HCT116 (cell line): Measurements from ENCODE around the gene DHX36. TPM values are rescaled to one million over a fixed set of nuclear protein-coding genes. Genes with fewer than 3 reads are reported as not detected.

ENCODE experiments used
- ATAC-seq: fragments of 200-7000 bp; cut with Tn5 transposase; 2 replicates; pipeline ENCODE4 v1.9.1; 2020; ENCODE audit warnings: mild to moderate bottlenecking, moderate library complexity
- BruUV-seq: library from RNA; stranded (reverse); fragments of 400-500 nt; replicated peaks from 2 replicates; lab custom pipeline; 2021; lab: Mats Ljungman, UMichigan
- CTCF ChIA-PET: fragments of 300-600 bp; sonication (Branson Sonifier 250); formaldehyde crosslinking; loops from one replicate; lab custom pipeline; 2021; ENCODE audit warnings: antibody characterized with exemption; lab: Charles Lee
- POLR2A ChIA-PET: fragments of 300-600, 350-600 bp; sonication (Branson Sonifier 250); formaldehyde crosslinking; loops from one replicate; lab custom pipeline; 2021; ENCODE audit warnings: antibody characterized with exemption; lab: Charles Lee
- RAD21 ChIA-PET, 2 experiments: fragments of 300-600 bp; sonication (Branson Sonifier 250); formaldehyde crosslinking; loops; one replicate each; lab custom pipeline; 2023; ENCODE audit warnings: low total read pairs in 2 of 2; ENCODE audit not compliant: uncharacterized antibody in 2 of 2, unreplicated experiment in 2 of 2, low non-redundant PET in 1 of 2; lab: Charles Lee
- DNase-seq: peaks from one replicate; pipeline ENCODE4 v3.0.0-alpha.2; 2010; ENCODE audit warnings: low read depth, low spot score
- H2AFZ ChIP-seq: fragments of 200-600 bp; shearing (Covaris generic), sonication (generic); 2 replicates; pipeline ENCODE4 v1.6.1; 2017; ENCODE audit warnings: low read depth, mixed run types, mixed read lengths, antibody characterized with exemption, low read length; ENCODE audit not compliant: poor library complexity, severe bottlenecking
- H3K27ac ChIP-seq: 2 replicates; pipeline ENCODE4 v1.5.1; 2012; ENCODE audit warnings: low read depth, low read length
- H3K27me3 ChIP-seq: fragments of 200-600 bp; sonication (generic); 2 replicates; pipeline ENCODE4 v1.6.1; 2016; ENCODE audit warnings: mixed run types, low read length, mixed read lengths; ENCODE audit not compliant: insufficient read depth
- H3K36me3 ChIP-seq, 2 experiments: fragments of 200-500 bp in 1 of 2; fragments of 200-600 bp in 1 of 2; sonication (Bioruptor generic) in 1 of 2; sonication (generic) in 1 of 2; 2 replicates each; pipeline versions ENCODE4 v1.5.1 to v1.6.1; 2014 to 2016; ENCODE audit warnings: low read length in 2 of 2, inconsistent platforms in 1 of 2, mixed read lengths in 1 of 2, mixed run types in 1 of 2; ENCODE audit not compliant: insufficient read depth in 2 of 2, control insufficient read depth in 1 of 2
- H3K4me1 ChIP-seq, 2 experiments: fragments of 200-600 bp in 1 of 2; sonication (generic) in 1 of 2; 2 replicates each; pipeline versions ENCODE4 v1.5.1 to v1.6.1; 2012 to 2017; ENCODE audit warnings: low read length in 2 of 2, inconsistent platforms in 1 of 2, mild to moderate bottlenecking in 1 of 2, mixed read lengths in 1 of 2, mixed run types in 1 of 2, moderate library complexity in 1 of 2; ENCODE audit not compliant: insufficient read depth in 2 of 2, control insufficient read depth in 1 of 2
- H3K4me2 ChIP-seq: fragments of 200-600 bp; sonication (generic); 2 replicates; pipeline ENCODE4 v1.6.1; 2017; ENCODE audit warnings: mixed run types, low read length, mixed read lengths
- H3K4me3 ChIP-seq, 2 experiments: fragments of 200-600 bp in 1 of 2; sonication (generic) in 1 of 2; replicated peaks in 1 of 2; 2 replicates each; pipeline ENCODE4 v1.5.1; 2011 to 2016; ENCODE audit warnings: low read length in 2 of 2, control low read depth in 1 of 2, low read depth in 1 of 2, mild to moderate bottlenecking in 1 of 2, mixed read lengths in 1 of 2, mixed run types in 1 of 2
- H3K79me2 ChIP-seq: fragments of 200-600 bp; sonication (generic); 2 replicates; pipeline ENCODE4 v1.6.1; 2017; ENCODE audit warnings: mild to moderate bottlenecking, mixed run types, low read length, moderate library complexity, mixed read lengths; ENCODE audit not compliant: insufficient read depth
- H3K9ac ChIP-seq: fragments of 200-600 bp; sonication (generic); 2 replicates; pipeline ENCODE4 v1.6.1; 2016; ENCODE audit warnings: low read length, mixed read lengths
- H3K9me2 ChIP-seq: fragments of 200-600 bp; sonication (generic), shearing (Covaris generic); 2 replicates; pipeline ENCODE4 v1.6.1; 2017; ENCODE audit warnings: mixed run types, mild to moderate bottlenecking, moderate library complexity; ENCODE audit not compliant: insufficient read depth
- H3K9me3 ChIP-seq, 2 experiments: fragments of 200-500 bp in 1 of 2; fragments of 200-600 bp in 1 of 2; sonication (Bioruptor generic) in 1 of 2; sonication (generic) in 1 of 2; 2 replicates each; pipeline ENCODE4 v1.6.1; 2014 to 2017; ENCODE audit warnings: low read length in 2 of 2, mixed read lengths in 2 of 2, inconsistent platforms in 1 of 2, low read depth in 1 of 2, mild to moderate bottlenecking in 1 of 2, mixed run types in 1 of 2, moderate library complexity in 1 of 2; ENCODE audit not compliant: control insufficient read depth in 1 of 2, insufficient read depth in 1 of 2
- H4K20me1 ChIP-seq: fragments of 200-600 bp; sonication (generic), shearing (Covaris generic); 2 replicates; pipeline ENCODE4 v1.6.1; 2017; ENCODE audit warnings: mixed run types, mild to moderate bottlenecking, moderate library complexity; ENCODE audit not compliant: insufficient read depth
- CBX3 ChIP-seq: IDR thresholded peaks from 2 replicates; pipeline ENCODE4 v1.6.1; 2012; ENCODE audit warnings: low read depth
- CEBPB ChIP-seq: IDR thresholded peaks from 2 replicates; pipeline ENCODE4 v1.6.1; 2012; ENCODE audit warnings: low read depth
- EZH2 ChIP-seq: fragments of 200-600 bp; sonication (generic); IDR thresholded peaks from 2 replicates; pipeline ENCODE4 v1.6.1; 2017; ENCODE audit warnings: antibody characterized with exemption, mixed run types
- EZH2phosphoT487 ChIP-seq: fragments of 200-600 bp; IDR thresholded peaks from 2 replicates; pipeline ENCODE4 v1.6.1; 2018; ENCODE audit warnings: antibody characterized with exemption, borderline replicate concordance
- MAX ChIP-seq: IDR thresholded peaks from 2 replicates; pipeline ENCODE4 v1.6.1; 2012
- POLR2AphosphoS5 ChIP-seq: IDR thresholded peaks from 2 replicates; pipeline ENCODE4 v1.6.1; 2011; ENCODE audit warnings: mild to moderate bottlenecking, low read depth, low read length, moderate library complexity
- SIN3A ChIP-seq: IDR thresholded peaks from 2 replicates; pipeline ENCODE4 v1.6.1; 2012; ENCODE audit warnings: low read depth
- SRF ChIP-seq: IDR thresholded peaks from 2 replicates; pipeline ENCODE4 v1.6.1; 2012; ENCODE audit warnings: low read depth
- ZBTB33 ChIP-seq: IDR thresholded peaks from 2 replicates; pipeline ENCODE4 v1.6.1; 2011; ENCODE audit warnings: mild to moderate bottlenecking, low read length, moderate library complexity; ENCODE audit not compliant: insufficient replicate concordance; ENCODE audit errors: extremely low read depth
- ZFX ChIP-seq: fragments of 450-650 bp; IDR thresholded peaks from 2 replicates; pipeline ENCODE4 v1.6.1; 2017
- ZNF274 ChIP-seq: fragments of 200-500 bp; sonication (Bioruptor generic); IDR thresholded peaks from 2 replicates; pipeline ENCODE4 v1.6.1; 2014; ENCODE audit warnings: mild to moderate bottlenecking, low read depth, low read length, inconsistent platforms
- intact Hi-C: fragments of 100-400 bp; cut with micrococcal nuclease; formaldehyde crosslinking; loops from 2 replicates; pipeline ENCODE4 v1.10.0; 2022
- total RNA-seq: library from RNA; stranded (reverse); gene quantifications from one replicate; pipeline ENCODE4 v1.2.1, GENCODE V29; 2021; ENCODE audit not compliant: unreplicated experiment
- TF ChIP-seq, protein P1 (sequence below), 3 experiments: fragments of 200-600 bp in 1 of 3; sonication (generic) in 1 of 3; IDR thresholded peaks in 2 of 3; conservative IDR thresholded peaks in 1 of 3; 2 replicates each; pipeline ENCODE4 v1.5.1; 2012 to 2017; ENCODE audit warnings: low read depth in 2 of 3, low read length in 2 of 3, antibody characterized with exemption in 1 of 3, borderline replicate concordance in 1 of 3, control low read depth in 1 of 3, mild to moderate bottlenecking in 1 of 3, mixed read lengths in 1 of 3, mixed run types in 1 of 3, moderate library complexity in 1 of 3; ENCODE audit not compliant: insufficient read depth in 1 of 3

The DHX36 gene
- total RNA-seq, 1 experiment from 2014 or later: 49.9 TPM

GRCh38 chr3:154243353-154243752 is 80.9 kb downstream of the DHX36 start (continued):
- TF ChIP-seq MAX: no peak
- TF ChIP-seq EZH2phosphoT487: no peak
- no peak for TF ChIP-seq SIN3A
- no peak for TF ChIP-seq EZH2
- no peak for TF ChIP-seq SRF
- no peak for TF ChIP-seq CEBPB

- H3K27ac ChIP-seq: no peak overlapping the region
- no peak for DNase-seq
- peaks cover 0 to 15% of the 10 kb centered on the region in 2 experiments; a peak in 2 of 4 replicates for H3K4me1 ChIP-seq
- H2AFZ ChIP-seq: no peak overlapping the region
- H3K9me2 ChIP-seq: no peaks in the 10 kb centered on the region
- no peaks in the 10 kb centered on the region for H3K27me3 ChIP-seq
- RAD21 ChIA-PET: no interaction called here
- no peaks in the 10 kb centered on the region for H3K9me3 ChIP-seq
- no peak for ATAC-seq
- CTCF ChIA-PET: no interaction called here
- H4K20me1 ChIP-seq: no peaks in the 10 kb centered on the region
- intact Hi-C loops: no loop called here
- no TSS peak for BruUV-seq
- TF ChIP-seq ZBTB33 (no peak), ZFX (no peak), CBX3 (no peak), SIN3A (no peak), POLR2AphosphoS5 (no peak), ZNF274 (no peak)
- TF ChIP-seq, protein P1, sequence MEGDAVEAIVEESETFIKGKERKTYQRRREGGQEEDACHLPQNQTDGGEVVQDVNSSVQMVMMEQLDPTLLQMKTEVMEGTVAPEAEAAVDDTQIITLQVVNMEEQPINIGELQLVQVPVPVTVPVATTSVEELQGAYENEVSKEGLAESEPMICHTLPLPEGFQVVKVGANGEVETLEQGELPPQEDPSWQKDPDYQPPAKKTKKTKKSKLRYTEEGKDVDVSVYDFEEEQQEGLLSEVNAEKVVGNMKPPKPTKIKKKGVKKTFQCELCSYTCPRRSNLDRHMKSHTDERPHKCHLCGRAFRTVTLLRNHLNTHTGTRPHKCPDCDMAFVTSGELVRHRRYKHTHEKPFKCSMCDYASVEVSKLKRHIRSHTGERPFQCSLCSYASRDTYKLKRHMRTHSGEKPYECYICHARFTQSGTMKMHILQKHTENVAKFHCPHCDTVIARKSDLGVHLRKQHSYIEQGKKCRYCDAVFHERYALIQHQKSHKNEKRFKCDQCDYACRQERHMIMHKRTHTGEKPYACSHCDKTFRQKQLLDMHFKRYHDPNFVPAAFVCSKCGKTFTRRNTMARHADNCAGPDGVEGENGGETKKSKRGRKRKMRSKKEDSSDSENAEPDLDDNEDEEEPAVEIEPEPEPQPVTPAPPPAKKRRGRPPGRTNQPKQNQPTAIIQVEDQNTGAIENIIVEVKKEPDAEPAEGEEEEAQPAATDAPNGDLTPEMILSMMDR (IDR thresholded peaks at IDR 0.05 in 2 of 3, conservative IDR thresholded peaks at IDR 0.05 in 1 of 3; ENCODE audit: borderline replicate concordance in 1 of 3, insufficient read depth in 1 of 3, low read depth in 2 of 3, low read length in 2 of 3): no peak
- H3K36me3 ChIP-seq: no peaks in the 10 kb centered on the region
- POLR2A ChIA-PET: no interaction called here
- H3K4me3 ChIP-seq: no peak overlapping the region
- H3K4me2 ChIP-seq: 0 out of 2 replicates have a peak overlapping the region, but pooled peaks have one; percentile 8
- H3K79me2 ChIP-seq: no peaks in the 10 kb centered on the region
- H3K9ac ChIP-seq: no peak overlapping the region
These were observed 81.5 kb downstream of the DHX36 start for GRCh38 chr3:154242766-154243165.
